ENCODE results near the gene CHPF2. TPM values are rescaled to one million over a fixed set of nuclear protein-coding genes. Genes with fewer than 3 reads are reported as not detected.

CHPF2 gene
- total RNA-seq, 1 experiment from 2014 or later: 48.1 TPM

GRCh38 chr7:151261529-151261928 is 29.2 kb downstream of the CHPF2 start:
- CTCF ChIA-PET: no interaction called here
- intact Hi-C loops (cut with micrococcal nuclease; ENCODE audit: unreplicated experiment): no loop called here
- DNase-seq: no peak

GRCh38 chr7:151264615-151265014 is 32.3 kb downstream of the CHPF2 start:
- DNase-seq: no peak
- intact Hi-C loops (cut with micrococcal nuclease; ENCODE audit: unreplicated experiment): no loop called here

More at GRCh38 chr7:151261529-151261928, 29.2 kb downstream of the CHPF2 start:
- TF ChIP-seq CTCF (IDR thresholded peaks at IDR 0.05; ENCODE audit: unreplicated experiment): no peak
- Mint-ChIP-seq H3K36me3 (ENCODE audit: insufficient read depth, unreplicated experiment) (no peaks in the 10 kb centered on the region), H3K9me3 (ENCODE audit: low read depth, unreplicated experiment) (no peaks in the 10 kb centered on the region), H3K27me3 (ENCODE audit: unreplicated experiment) (peaks cover 100% of the 10 kb centered on the region), H3K4me1 (ENCODE audit: low read depth, unreplicated experiment) (no peaks in the 10 kb centered on the region), H3K27ac (ENCODE audit: unreplicated experiment) (no peak overlapping the region), H3K4me3 (ENCODE audit: low read depth, unreplicated experiment) (no peak overlapping the region)
- BruUV-seq (replicated peaks): no TSS peak

DNA sequence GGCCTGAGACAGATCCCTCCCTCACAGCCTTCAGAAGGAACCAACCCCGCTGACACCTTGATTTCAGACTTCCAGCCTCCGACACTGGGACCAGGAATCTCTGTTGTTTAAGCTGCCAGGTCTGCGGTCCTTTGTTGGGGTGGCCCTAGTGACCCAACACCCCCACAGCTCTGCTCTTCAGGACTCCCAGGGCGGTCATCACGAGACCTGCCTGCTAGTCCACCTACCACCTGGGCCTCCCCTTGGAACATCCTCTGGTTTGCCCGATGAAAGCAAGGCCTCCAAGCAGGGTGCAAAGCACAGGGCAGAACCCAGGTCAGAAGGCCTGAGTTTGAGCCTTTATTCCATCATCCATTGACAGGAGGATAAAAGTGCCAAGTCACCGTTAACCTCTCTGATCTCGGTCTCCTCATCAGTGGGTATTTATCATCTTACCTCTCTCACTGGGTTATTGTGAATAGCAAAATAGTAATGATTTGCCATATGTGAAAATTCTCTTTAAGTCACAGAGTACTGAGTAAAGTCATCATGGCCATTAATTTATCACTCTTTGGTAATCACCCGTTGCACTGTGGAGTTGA is 33.2 kb downstream of the CHPF2 start:
- H3K4me3 Mint-ChIP-seq (ENCODE audit: low read depth, unreplicated experiment): no peak overlapping the region
- no peak for TF ChIP-seq CTCF (IDR thresholded peaks at IDR 0.05; ENCODE audit: unreplicated experiment)
- no peaks in the 10 kb centered on the region for H3K9me3 Mint-ChIP-seq (ENCODE audit: low read depth, unreplicated experiment)
- intact Hi-C loops (cut with micrococcal nuclease; ENCODE audit: unreplicated experiment): no loop called here
- no peak for DNase-seq
- BruUV-seq (replicated peaks): no TSS peak
- peaks cover 100% of the 10 kb centered on the region for H3K27me3 Mint-ChIP-seq (ENCODE audit: unreplicated experiment)
- H3K4me1 Mint-ChIP-seq (ENCODE audit: low read depth, unreplicated experiment): no peaks in the 10 kb centered on the region
- CTCF ChIA-PET: no interaction called here
- H3K36me3 Mint-ChIP-seq (ENCODE audit: insufficient read depth, unreplicated experiment): no peaks in the 10 kb centered on the region
- no peak overlapping the region for H3K27ac Mint-ChIP-seq (ENCODE audit: unreplicated experiment)

More at GRCh38 chr7:151264615-151265014, 32.3 kb downstream of the CHPF2 start:
- Mint-ChIP-seq H3K27me3 (ENCODE audit: unreplicated experiment) (peaks cover 100% of the 10 kb centered on the region), H3K9me3 (ENCODE audit: low read depth, unreplicated experiment) (no peaks in the 10 kb centered on the region), H3K4me3 (ENCODE audit: low read depth, unreplicated experiment) (no peak overlapping the region), H3K27ac (ENCODE audit: unreplicated experiment) (no peak overlapping the region), H3K36me3 (ENCODE audit: insufficient read depth, unreplicated experiment) (no peaks in the 10 kb centered on the region), H3K4me1 (ENCODE audit: low read depth, unreplicated experiment) (no peaks in the 10 kb centered on the region)
- CTCF ChIA-PET: no interaction called here
- TF ChIP-seq CTCF (IDR thresholded peaks at IDR 0.05; ENCODE audit: unreplicated experiment): no peak
- BruUV-seq (replicated peaks): no TSS peak

GRCh38 chr7:151269511-151269910 is 37.2 kb downstream of the CHPF2 start:
- no peak for TF ChIP-seq CTCF (IDR thresholded peaks at IDR 0.05; ENCODE audit: unreplicated experiment)
- CTCF ChIA-PET: no interaction called here
- H3K4me3 Mint-ChIP-seq (ENCODE audit: low read depth, unreplicated experiment): no peak overlapping the region
- H3K4me1 Mint-ChIP-seq (ENCODE audit: low read depth, unreplicated experiment): no peaks in the 10 kb centered on the region
- H3K27me3 Mint-ChIP-seq (ENCODE audit: unreplicated experiment): peaks cover 82% of the 10 kb centered on the region
- H3K36me3 Mint-ChIP-seq (ENCODE audit: insufficient read depth, unreplicated experiment): no peaks in the 10 kb centered on the region
- intact Hi-C loops (cut with micrococcal nuclease; ENCODE audit: unreplicated experiment): no loop called here
- H3K9me3 Mint-ChIP-seq (ENCODE audit: low read depth, unreplicated experiment): no peaks in the 10 kb centered on the region
- no TSS peak for BruUV-seq (replicated peaks)
- DNase-seq: no peak
- no peak overlapping the region for H3K27ac Mint-ChIP-seq (ENCODE audit: unreplicated experiment)
